Breast epithelium (tissue), 3 donors: ENCODE data around the gene TCEAL1.

ENCODE experiments used
- POLR2A ChIP-seq: fragments of 450-650 bp; IDR thresholded peaks from one replicate; pipeline ENCODE4 v1.6.1; 2016; ENCODE audit warnings: antibody characterized with exemption, mild to moderate bottlenecking, moderate library complexity
- POLR2AphosphoS5 ChIP-seq, 3 donors: sonication (generic); formaldehyde crosslinking; IDR thresholded peaks; one replicate each; pipeline ENCODE4 v1.6.1; 2017; ENCODE audit warnings: antibody characterized with exemption in 3 of 3
- TF ChIP-seq, protein P1 (sequence below), 3 donors: fragments of 450-650 bp; IDR thresholded peaks; one replicate each; pipeline ENCODE4 v1.5.1; 2016 to 2017; ENCODE audit warnings: antibody characterized with exemption in 3 of 3, mild to moderate bottlenecking in 3 of 3, moderate library complexity in 3 of 3

DNA sequence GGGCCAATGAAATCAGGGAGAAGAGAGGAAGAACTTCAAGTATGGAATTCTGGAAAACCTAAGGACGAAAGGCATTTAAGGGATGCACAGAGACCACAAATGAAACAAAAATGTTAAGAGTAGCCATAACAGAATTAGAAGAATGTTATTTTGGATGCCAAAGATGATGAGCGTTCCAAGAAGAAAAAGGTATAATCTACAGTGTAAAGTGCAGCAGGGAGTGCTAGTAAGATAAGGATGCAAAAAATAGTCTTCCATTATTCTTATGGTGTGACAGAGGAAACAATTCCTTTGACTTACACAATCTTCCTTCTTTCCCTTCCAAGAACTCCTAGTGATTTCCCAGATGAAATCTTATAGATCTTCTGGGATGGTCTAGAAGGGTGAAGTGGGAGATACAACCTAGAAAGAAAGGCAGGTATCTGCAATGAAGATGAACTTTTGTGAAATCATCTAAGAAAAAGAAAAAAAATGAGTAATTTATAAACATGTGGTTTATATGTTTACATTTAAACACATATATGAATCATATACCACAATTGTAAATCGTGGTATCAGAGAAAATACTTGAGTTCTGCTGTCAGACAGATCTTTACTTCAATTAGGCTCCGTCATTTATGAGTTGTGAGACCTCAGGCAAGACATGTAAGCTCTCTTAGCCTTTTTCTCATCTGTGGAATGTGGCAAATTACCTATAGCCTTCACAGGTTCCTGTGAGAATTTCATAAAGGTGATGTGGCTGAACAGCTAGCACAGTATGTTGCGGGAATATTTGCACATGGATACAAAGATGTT lies 49.6 kb downstream of the TCEAL1 start:
- TF ChIP-seq, protein P1, sequence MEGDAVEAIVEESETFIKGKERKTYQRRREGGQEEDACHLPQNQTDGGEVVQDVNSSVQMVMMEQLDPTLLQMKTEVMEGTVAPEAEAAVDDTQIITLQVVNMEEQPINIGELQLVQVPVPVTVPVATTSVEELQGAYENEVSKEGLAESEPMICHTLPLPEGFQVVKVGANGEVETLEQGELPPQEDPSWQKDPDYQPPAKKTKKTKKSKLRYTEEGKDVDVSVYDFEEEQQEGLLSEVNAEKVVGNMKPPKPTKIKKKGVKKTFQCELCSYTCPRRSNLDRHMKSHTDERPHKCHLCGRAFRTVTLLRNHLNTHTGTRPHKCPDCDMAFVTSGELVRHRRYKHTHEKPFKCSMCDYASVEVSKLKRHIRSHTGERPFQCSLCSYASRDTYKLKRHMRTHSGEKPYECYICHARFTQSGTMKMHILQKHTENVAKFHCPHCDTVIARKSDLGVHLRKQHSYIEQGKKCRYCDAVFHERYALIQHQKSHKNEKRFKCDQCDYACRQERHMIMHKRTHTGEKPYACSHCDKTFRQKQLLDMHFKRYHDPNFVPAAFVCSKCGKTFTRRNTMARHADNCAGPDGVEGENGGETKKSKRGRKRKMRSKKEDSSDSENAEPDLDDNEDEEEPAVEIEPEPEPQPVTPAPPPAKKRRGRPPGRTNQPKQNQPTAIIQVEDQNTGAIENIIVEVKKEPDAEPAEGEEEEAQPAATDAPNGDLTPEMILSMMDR (IDR thresholded peaks at IDR 0.05): no peak
- TF ChIP-seq POLR2AphosphoS5 (IDR thresholded peaks at IDR 0.05) (no peak), POLR2A (no peak)
